Measurements from ENCODE around the gene TMEM242.
A peak's percentile ranks its signal among the peaks of the same experiment; 100 is the strongest.
"Not testable (repeated sequence)": the region's sequence is repeated elsewhere in the genome, so short reads cannot be mapped to it uniquely, and the experiment has no call there.

Gene TMEM242

DNA sequence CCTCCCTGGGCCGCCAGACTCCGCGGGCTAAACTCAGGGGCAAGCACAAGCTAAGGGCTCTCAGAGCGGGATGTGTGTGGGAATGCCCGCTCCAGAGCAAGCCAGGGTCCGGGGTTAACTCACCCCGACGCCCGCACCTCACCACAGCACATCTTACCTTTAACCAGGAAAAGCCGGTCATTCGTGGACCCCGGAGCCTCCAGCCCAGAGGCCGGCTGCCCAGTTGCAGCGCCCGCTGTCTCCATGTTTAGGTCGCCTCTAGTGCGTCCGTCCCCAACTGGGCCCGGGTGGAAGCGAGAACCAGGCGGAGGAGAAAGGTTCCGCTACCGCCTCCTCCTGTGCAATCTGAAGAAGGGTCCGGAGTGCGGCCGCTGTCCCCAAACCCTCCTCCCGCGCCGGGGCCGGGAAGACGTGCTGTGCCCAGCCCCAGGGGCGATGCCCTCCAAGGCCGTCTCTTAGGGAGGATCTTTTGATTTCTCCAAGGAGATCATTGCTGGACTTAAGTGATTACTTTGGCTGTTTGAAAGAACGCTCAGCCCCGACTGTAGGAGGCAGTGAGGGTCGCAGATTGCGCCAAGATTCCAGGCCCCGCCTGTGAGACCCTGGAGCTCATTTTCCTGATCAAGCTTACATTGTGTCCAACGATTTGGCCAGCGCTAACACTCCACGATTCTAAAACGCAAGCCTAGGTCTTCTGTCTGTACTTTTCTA lies at the start of gene TMEM242:
TMEM242 (minus strand) TSS at position 265 of the 711 bp plus-strand sequence; CDS start at position 245, 20 bp downstream.
- peak; percentile 96 for DNase-seq (ENCODE audit: low read depth)

DNA sequence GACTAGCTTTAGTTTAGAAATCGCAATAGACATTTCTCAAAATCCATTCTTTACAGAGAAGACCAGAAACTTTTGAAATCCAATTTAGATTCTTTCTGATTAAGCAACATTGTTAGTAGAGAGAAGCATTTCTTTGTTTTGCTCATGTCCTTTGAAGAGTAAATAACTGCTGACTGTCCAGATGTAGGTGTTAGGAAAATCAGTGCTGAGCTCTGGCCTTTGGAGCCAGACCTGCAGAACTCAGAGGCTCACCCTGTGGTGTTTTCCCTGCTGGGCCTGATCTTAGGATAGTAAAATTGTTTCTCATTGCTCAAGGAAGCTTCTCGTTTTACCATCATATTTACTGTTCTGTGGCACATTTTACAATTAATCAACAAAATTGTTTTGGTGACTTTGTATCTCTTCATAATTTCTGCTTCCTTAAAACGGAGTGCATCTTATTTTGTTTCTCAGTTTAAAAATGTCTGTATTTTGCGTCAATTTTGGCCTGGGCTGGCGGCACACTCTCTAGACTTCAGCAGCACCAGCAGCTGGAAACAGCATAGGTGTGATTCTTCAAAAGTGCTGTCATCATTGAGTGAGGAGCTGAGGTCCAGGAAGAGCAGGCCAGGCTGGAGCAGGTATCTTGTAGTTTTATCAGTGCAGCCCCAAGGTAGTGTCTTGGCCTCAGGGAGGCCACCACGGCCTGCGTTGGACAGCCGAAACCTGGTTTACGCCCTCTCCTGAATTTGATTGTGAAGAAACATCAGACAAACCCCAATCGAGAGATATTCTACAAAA lies 49.4 kb upstream of the TMEM242 start:
- DNase-seq (ENCODE audit: low read depth), result no peak

DNA sequence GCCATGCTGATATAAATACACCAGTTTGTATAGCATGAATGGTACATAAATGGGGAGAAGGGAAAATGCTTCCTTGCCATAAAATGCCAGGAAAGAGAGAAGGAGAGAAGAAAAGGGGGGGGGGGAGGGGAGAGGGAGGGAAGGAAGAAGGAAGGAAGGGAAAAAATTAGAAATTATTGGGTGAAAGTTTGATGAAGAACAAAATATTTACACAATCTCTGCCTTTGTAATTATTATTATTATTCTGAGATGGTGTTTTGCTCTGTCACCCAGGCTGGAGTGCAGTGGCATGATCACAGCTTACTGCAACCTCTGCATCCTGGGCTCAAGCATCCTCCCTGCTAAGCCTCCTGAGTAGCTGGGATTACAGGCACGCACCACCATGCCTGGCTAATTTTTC lies 47.4 kb upstream of the TMEM242 start:
- no peak for DNase-seq (ENCODE audit: low read depth)

DNA sequence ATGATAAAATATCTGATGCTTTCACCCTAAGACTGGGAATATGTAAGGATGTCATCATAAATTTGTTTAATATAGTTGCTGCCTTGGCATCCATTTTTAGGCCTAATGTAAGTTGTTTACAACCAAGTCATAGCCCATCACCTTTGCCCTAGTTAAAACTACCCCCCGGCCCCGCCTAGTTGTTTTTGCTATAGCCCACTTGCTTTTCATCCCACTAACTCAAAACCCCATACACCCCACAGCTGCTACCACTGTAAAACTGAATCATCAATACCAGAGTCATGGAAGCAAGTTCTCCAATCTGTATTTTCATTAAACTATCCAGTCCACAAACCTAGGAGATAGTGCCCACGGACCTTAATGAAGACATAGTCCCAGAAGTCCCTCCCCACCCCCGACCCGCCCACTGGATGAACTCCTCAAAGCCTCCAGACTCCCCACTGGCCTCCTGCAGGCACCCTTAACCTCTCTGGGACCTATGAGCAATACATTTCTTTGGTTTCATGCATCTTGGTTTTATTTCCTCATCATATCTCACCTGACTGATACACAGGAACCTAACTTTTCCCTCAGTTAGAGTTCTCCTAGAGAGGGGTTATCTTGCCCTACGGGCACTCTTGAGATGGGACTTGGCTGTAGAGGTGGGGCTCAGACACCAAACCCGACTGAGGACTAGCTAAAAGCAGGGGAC lies 45.2 kb upstream of the TMEM242 start:
- DNase-seq (ENCODE audit: low read depth), result no peak

DNA sequence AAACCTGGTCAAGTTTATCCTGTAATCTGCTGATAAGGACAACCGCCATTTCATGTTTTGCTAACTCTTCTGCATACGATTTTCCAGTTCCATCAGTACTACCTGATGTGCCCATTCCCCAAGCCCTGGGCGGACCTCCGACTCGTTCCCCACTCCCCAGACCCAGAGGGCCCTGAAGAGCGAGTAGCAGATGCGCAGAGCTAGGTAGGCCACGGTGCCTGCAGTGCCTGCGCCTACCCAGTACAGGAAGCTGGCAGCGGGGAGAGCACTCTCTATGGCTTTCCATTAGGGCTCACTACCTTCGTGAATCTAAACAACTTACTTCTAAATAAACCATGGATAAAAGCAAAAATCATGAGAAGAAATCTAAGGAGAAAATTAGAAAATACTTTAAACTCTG lies 43.3 kb upstream of the TMEM242 start:
- no peak for DNase-seq (ENCODE audit: low read depth)

DNA sequence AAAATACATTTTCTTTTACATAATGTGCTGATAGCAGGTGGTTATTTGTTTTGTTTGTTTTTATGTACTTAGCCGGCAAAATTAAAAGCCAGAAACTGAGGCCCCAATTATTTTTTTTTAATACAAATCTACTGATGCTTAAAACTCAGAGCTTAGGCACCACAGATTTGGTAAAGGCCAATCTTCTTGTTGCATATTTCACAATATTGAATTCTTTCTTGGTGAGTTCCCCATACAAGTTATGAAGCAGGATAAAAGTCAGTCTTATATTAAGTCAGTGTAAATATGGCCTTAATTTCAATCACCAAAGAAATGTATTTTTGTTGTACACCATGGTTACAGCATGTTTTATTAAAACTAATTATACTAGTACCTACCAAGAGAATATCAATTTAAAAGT lies 41.4 kb upstream of the TMEM242 start:
- peak; percentile 18 for DNase-seq (ENCODE audit: low read depth)

DNA sequence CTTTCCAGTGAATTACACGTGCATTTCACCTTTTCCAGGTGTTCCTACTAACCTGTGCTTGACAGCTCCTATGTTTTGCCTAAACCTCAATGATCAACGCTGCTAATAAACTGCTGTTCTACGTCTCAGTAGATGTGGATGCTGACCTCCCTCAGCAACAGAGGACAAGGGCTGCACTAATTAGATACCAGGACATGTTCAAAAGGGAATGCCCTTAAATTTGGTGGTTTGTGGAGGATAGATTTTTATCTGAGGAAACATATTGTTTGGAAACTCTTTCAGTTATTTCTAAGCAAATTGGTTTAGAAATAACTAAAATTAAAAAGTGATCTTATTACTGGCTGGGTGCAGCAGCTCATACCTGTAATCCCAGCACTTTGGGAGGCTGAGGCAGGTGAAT lies 38.6 kb upstream of the TMEM242 start:
- DNase-seq (ENCODE audit: low read depth), result no peak

DNA sequence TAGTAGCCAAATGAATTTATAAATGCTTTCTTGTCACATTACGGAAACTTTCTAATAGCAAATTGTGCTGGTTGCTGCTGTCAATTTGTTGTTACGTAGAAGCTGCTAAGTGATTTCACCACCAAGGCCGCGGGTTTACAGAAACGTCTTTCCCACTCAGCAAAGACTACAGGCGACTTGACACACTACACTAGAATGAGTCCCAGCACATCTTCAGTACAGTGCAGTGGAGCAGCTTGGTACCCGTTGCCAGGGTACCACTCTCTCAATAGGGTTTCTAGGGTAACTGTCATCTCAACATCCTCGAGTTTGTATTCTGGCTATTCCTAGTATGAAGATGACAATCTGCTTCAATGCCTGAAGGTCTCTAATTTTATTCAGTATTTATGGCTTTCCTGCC lies 35.0 kb upstream of the TMEM242 start:
- DNase-seq (ENCODE audit: low read depth), result no peak

DNA sequence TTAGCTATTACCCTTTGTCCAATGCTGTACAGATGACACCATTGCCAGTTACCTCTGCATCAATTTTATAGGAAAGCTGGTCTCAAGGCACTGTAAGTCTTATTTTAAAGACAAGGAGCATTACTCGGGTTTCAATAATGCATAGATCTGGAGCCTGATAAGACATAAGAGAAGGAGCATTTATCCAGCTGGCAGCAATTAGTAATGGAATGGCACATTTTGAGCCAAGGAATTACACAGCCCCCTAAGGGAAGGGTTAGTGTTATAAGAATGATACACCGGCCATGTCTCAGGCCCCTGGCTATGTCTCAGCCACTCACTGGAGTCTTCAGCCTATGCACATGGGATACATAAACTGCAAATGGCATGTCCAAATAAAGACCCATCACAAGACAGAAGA lies 23.1 kb upstream of the TMEM242 start:
- DNase-seq (ENCODE audit: low read depth), result no peak

DNA sequence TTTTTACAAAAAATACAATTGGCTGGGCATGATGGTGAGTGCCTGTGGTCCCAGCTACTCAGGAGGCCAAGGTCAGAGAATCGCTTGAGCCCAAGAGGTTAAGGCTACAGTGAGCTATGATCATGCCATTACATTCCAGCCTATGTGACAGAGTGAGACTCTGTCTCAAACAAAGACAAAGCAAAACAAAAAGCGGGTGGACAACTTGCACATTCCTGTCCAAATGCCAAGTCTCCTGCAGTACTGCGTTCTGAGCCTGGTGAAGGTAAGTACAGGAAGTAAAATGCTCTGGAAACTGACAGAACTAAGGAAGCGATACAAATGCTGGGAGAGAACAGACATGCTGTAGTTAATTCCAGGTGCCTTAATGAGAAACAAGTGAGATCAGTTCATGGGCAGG lies 20.4 kb upstream of the TMEM242 start:
- DNase-seq (ENCODE audit: low read depth), result no peak

DNA sequence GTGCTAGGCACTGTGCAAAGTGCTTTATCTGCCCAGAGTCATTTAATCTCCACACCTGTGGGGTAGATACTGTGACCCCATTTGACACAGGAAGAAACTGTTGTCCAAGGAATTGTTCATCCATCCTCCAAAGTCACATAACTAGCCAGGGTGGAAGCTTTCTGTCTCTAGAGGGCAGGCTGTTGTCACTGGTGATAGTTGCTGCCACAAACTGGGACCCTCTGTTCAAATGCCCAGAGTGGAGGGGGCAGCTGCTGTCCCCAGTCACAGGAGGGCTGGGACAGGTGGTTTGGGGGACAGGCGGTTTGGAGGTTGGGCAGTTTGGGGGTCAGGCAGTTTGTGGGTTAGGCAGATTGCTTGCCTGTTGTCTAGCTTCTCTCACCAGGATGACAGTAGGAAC lies 16.1 kb upstream of the TMEM242 start:
- no peak for DNase-seq (ENCODE audit: low read depth)

DNA sequence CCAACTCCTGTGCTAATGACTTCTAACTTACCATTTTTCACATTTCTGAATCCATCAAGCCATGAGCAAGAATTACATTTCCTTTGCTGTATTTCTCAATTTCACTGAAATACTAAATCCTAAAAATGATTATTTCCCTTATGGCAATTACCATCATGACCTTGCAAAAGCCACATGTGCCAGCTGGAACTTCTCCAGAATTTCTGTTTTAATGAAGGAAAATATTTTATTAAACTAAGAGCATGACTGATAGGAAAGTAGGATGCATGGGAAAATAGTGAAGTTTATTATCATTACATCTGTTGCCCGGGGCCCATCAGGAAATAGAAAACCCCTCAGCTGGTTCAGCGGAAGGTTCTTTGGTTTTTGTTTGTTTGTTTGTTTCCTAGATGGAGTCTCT lies 14.4 kb upstream of the TMEM242 start:
- DNase-seq (ENCODE audit: low read depth), result no peak

DNA sequence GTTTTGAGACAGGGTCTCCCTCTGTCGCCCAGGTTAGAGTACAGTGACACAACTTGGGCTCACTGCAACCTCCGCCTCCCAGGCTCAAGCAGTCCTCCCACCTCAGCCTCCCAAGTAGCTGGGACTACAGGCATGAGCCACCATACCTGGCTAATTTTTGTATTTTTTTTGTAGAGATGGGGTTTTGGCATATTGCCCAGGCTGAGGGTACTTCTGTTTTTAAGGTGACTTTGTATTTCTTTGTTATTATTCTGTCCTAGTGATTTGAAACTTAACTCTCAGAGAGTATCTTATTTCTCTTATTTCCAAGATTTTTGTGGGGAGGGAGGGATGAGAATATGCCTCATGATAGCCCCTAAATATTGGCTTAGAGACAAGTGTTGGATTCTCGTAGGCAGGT lies 14.0 kb upstream of the TMEM242 start:
- DNase-seq (ENCODE audit: low read depth), result not testable (repeated sequence)

DNA sequence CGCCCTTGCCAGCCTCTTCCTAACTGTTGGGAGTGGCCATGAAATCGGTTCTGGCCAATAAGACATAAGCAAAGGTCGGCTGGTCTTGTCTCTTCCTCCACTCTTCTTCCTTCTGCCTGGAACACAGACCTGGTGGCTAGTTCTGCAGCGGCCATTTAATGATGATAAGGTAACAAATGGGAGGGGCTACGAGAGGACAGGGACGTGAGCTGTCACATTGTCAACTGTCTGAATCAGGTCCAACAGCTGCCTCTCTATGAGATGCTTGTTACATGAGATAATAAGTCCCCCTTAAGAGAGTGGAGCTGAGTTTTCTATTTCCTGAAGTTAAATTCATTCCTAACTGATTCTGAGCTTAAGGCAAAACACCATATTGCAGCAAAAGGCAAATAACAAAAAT lies 12.5 kb upstream of the TMEM242 start:
- no peak for DNase-seq (ENCODE audit: low read depth)

DNA sequence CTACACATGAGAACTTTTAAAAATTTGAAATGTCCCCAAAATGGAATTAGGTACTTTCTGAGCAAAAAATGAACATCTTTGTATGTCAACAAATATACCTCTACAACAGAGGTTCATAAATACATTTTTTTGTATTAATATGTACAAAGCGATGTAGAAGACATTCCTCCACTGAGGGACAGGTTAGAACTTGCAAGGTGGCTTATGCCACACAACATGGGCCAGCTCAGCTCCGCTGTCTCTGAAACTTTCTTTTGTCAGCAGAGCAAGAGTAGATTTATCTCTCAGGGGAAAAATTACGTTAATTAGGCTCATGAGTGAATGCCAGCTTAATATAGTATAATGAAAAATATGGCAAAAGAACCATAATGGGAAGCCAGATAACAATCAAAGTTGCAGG lies 10.6 kb upstream of the TMEM242 start:
- no peak for DNase-seq (ENCODE audit: low read depth)

DNA sequence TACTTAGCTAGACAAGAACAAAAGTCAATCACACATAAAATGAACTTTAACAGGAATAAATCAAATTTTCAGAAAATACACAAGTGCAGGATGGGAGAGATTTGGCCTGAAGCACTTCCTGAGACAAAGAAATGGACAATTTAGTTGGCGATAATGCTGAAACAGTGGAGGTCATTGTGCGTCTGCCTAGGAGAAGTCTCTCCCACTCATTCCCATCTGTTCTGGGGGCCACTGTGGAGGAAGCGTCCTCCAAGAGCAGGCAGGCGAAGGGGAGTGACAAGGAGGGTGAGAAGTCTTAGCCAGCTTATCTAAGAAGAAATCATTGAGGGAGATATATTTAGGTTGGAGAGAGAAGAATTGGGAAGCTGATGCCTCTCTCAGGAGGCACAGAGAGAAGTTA lies 10.2 kb upstream of the TMEM242 start:
- DNase-seq (ENCODE audit: low read depth), result no peak

DNA sequence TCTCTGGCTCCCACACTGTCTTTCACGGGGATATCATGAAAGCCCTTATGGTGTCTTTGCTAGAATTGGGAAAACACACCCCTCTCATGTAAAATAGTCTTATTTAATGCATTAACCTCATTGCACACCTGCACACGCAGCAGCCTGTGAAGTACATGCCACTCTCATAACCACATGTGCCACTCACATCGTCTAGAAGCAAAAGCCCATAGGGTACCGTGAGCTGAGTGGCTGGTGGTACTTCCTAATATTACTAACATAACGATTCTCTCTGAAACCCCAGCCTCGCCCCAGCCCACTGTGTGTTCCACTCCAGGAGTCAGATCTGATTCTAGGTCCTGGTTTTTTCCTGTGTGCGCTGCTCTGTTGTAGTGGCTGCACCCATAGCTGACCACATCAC lies 9.5 kb upstream of the TMEM242 start:
- no peak for DNase-seq (ENCODE audit: low read depth)

DNA sequence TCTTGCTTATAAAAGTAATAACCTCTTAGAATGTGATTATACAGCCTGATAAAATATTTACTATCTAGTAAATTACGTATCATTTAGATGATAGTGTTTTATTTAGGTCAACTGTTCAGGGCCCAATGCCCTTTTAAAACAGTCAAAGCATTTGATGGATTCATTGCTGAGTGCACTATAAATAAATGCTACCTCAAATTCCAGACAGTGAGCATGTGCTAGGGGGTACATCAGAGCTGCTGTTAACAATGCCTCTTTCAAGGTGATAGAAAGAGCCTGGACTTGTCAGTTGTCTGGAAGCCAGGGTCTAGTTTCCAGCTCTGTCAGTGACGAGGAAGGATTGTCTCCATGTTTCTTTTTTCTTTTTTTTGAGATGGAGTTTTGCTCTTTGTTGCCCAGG lies 7.5 kb upstream of the TMEM242 start:
- DNase-seq (ENCODE audit: low read depth), result no peak

DNA sequence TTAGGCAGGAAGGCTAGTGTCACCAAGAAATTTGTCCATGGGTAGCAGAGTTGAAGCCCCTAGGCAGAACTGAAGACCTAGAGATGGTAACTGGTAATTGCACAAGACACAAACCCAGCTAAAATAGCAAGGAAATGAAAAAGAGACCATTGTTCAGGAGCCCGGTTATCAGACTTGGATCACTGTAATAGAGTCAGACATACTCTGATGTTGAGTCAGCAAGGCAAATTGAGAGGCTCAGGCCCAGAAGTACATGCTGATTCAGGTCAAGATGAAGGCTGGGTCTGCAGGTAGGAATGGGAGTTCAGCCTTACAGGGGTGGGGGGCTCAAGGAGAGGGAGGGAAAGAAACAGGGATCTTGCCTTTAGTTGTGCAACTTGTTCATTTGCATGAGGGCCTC lies 6.5 kb upstream of the TMEM242 start:
- peak; percentile 71 for DNase-seq (ENCODE audit: low read depth)

DNA sequence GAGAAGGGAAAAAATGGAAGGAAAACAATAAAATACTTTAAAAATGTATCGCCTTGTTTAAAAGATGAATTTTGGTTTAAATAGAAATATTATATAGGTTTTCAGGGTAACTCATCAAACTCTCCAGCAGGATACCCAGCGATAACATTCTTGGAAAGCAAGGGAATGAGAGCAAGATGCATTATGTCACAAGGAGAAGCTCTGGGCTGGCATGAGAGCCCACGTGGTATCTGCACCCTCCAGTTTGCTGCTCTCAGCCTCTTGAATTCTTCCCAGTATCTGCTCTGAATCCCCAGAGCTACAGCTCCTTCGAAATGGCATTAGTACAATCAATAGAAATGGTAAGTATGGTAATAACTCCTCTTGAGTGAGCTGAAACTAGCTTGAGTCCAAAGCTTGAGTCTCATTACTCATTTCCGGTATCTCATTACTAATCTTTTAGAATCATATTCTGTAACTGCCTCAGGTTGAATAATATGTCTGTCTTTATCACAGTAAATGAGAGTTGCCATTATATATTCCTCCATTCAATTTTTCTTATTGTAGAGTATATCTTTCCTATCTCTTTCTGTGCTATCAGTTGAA lies 4.9 kb upstream of the TMEM242 start:
- peak; percentile 49 for DNase-seq (ENCODE audit: low read depth)

DNA sequence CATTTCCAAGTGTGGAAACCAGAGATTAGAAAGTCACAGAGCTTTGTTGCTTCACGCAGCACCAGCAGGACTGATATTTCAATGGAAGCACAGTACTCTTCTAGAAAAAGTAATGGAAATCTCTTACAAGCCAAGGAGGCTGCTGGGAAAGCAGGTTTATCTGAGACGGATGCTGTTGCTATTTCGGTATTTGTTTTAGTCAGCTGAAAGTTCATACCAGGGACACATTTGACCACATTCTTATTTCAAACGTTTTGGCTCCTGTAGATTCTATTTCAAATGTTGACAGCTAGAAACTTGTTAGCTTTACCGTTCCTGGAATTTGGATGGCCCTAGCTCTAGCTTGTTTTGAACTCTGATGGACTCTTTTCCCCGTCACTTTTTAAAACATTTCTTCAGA lies 3.7 kb upstream of the TMEM242 start:
- peak; percentile 85 for DNase-seq (ENCODE audit: low read depth)

DNA sequence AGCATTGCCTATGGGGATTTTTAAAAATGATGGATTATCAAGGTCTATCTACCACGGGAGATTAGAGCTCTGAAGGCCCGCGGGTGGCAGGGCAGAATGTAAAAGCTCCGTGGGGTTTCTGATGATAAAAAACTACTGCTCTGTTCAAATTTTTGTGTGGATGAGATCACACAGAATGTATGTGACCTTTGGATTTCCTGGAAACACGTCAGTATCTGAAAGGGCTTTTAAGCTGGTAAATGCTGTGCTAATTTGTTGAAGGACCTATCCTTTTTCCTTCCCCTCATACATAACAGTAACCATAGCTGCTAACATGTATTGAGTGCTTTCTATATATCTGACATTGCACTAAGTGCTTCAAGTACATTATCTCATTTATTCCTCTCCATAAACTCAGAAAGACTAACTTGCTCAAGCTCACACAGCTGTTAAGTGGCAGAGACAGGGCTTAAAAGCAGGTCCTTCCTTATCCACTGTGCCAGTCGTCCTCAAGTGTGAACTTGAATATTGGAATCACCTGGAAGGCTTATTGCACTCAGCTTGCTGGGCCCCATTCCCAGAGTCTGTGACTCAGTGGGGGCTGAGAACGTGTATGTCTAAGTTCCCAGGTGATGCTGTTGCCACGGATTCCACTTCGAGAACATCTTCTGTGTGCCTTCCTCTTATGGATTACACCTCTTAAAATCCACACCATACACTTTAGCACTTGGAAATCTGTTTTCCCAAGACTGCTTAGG lies 1.9 kb upstream of the TMEM242 start:
- DNase-seq (ENCODE audit: low read depth), result peak; percentile 69

Measured in iris pigment epithelial cell (primary cell).